ENCODE data around the gene WBP1. TPM values are rescaled to one million over a fixed set of nuclear protein-coding genes. Genes with fewer than 3 reads are reported as not detected.

Gene WBP1
- total and polyA plus RNA-seq, 10 of the 15 experiments (the other 5 are each of a cell fraction or from before 2014, with no cell fraction given) = 4.2 to 76.8 (median 43.8) TPM

DNA sequence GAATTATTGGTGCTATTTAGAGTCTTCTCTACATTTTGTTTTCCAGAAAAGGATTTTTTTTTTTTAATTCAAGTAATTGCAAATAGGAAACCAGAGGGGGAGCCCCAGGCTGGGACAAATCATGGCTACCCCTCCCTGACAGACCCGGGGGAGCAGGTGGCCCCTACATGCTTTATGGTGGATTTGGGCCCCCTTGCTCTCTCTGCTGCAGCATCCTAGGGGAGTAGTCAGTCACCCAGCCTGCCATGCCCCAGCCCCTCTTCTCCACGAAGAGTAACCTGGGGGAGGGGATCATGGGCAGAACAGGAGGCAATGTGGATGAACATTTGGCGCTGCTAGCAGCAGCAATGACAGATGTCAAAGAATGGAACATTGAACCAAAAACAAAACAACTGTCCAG lies 41.5 kb upstream of the WBP1 start:
- no peak for TF ChIP-seq EZH2 (IDR thresholded peaks at IDR 0.05; ENCODE audit: borderline replicate concordance, control insufficient read depth, low read depth, low read length)
- TF ChIP-seq RAD21 (IDR thresholded peaks at IDR 0.05; ENCODE audit: insufficient read depth, low read depth, low read length) = 0 out of 2 replicates have a peak, but pooled peaks have one; percentile 34
- DNase-seq (ENCODE audit: low read depth, low spot score) (no peak), FAIRE-seq (no peak), ATAC-seq (no peak)
- no peaks in the 10 kb centered on the region for H3K27me3 ChIP-seq (replicated peaks in 1 of 2; ENCODE audit: control insufficient read depth in 2 of 2, insufficient read depth in 2 of 2, low read length in 1 of 2)
- H3K4me2 ChIP-seq (ENCODE audit: control insufficient read depth, insufficient read depth) = no peak overlapping the region
- intact Hi-C loops (cut with micrococcal nuclease; ENCODE audit: unreplicated experiment) (no loop called here), in situ Hi-C loops (cut with MboI) (no loop called here)
- ChIA-PET SMC1A (ENCODE audit: uncharacterized antibody, unreplicated experiment) (interaction anchor here (0.6 kb wide), 1 partner anchor 57 kb away, joined by 3 read pairs; no protein-coding TSS in a partner anchor), POLR2A (no interaction called here), RAD21 (ENCODE audit: unreplicated experiment) (no interaction called here), CTCF (interaction anchor here (1.0 kb wide), 1 partner anchor 39 kb away, joined by 3 read pairs; the partner anchor contains the start of gene INO80B)
- H3K79me2 ChIP-seq (ENCODE audit: control insufficient read depth, insufficient read depth, low read length) = peaks cover under 1% of the 10 kb centered on the region
- H3K36me3 ChIP-seq (ENCODE audit: control insufficient read depth in 2 of 2, insufficient read depth in 2 of 2, low read length in 1 of 2) = no peaks in the 10 kb centered on the region
- BruUV-seq (replicated peaks) = no TSS peak
- WGBS (ENCODE audit: insufficient coverage, insufficient replicate concordance, low lambda C conversion rate, missing lambda C conversion rate) = 48% methylated on average over 3 of the region's 3 CpGs
- no peak overlapping the region for H3K4me3 ChIP-seq
- peaks cover 46% of the 10 kb centered on the region for H3K4me1 ChIP-seq (ENCODE audit: control insufficient read depth, insufficient read depth, low read length)
- no peaks in the 10 kb centered on the region for H4K20me1 ChIP-seq (ENCODE audit: control insufficient read depth, insufficient read depth)
- H3K9ac ChIP-seq (ENCODE audit: control insufficient read depth, insufficient read depth, low read length) = no peak overlapping the region
- no peak overlapping the region for H3K27ac ChIP-seq (ENCODE audit: control insufficient read depth, insufficient read depth)
- no peak overlapping the region for H2AFZ ChIP-seq (ENCODE audit: control insufficient read depth, low read depth, low read length)
- H3K9me3 ChIP-seq (replicated peaks; ENCODE audit: control insufficient read depth, insufficient read depth, low read length) = no peaks in the 10 kb centered on the region

- no peaks in the 10 kb centered on the region for H4K20me1 ChIP-seq (ENCODE audit: control insufficient read depth, insufficient read depth)
- peaks cover 5% of the 10 kb centered on the region for H3K79me2 ChIP-seq (ENCODE audit: control insufficient read depth, insufficient read depth, low read length)
- no peak overlapping the region for H3K9ac ChIP-seq (ENCODE audit: control insufficient read depth, insufficient read depth, low read length)
- no peak overlapping the region for H3K4me3 ChIP-seq
- intact Hi-C loops (cut with micrococcal nuclease; ENCODE audit: unreplicated experiment) (no loop called here), in situ Hi-C loops (cut with MboI) (no loop called here)
- FAIRE-seq (no peak), DNase-seq (ENCODE audit: low read depth, low spot score) (no peak), ATAC-seq (no peak)
- no peak overlapping the region for H2AFZ ChIP-seq (ENCODE audit: control insufficient read depth, low read depth, low read length)
- ChIA-PET POLR2A (no interaction called here), SMC1A (ENCODE audit: uncharacterized antibody, unreplicated experiment) (interaction anchor here (0.6 kb wide), 1 partner anchor 57 kb away, joined by 3 read pairs; no protein-coding TSS in a partner anchor), CTCF (no interaction called here), RAD21 (ENCODE audit: unreplicated experiment) (no interaction called here)
- no TSS peak for BruUV-seq (replicated peaks)
- no peak overlapping the region for H3K4me2 ChIP-seq (ENCODE audit: control insufficient read depth, insufficient read depth)
- no peaks in the 10 kb centered on the region for H3K36me3 ChIP-seq (ENCODE audit: control insufficient read depth in 2 of 2, insufficient read depth in 2 of 2, low read length in 1 of 2)
- peaks cover 46% of the 10 kb centered on the region for H3K4me1 ChIP-seq (ENCODE audit: control insufficient read depth, insufficient read depth, low read length)
- no peaks in the 10 kb centered on the region for H3K9me3 ChIP-seq (replicated peaks; ENCODE audit: control insufficient read depth, insufficient read depth, low read length)
- 57% methylated on average over 3 of the region's 3 CpGs for WGBS (ENCODE audit: insufficient coverage, insufficient replicate concordance, low lambda C conversion rate, missing lambda C conversion rate)
- no peak overlapping the region for H3K27ac ChIP-seq (ENCODE audit: control insufficient read depth, insufficient read depth)
- no peaks in the 10 kb centered on the region for H3K27me3 ChIP-seq (replicated peaks in 1 of 2; ENCODE audit: control insufficient read depth in 2 of 2, insufficient read depth in 2 of 2, low read length in 1 of 2)
- TF ChIP-seq FOS (IDR thresholded peaks at IDR 0.05; ENCODE audit: borderline replicate concordance, extremely low read depth, insufficient read length) (no peak), CREM (IDR thresholded peaks at IDR 0.05; ENCODE audit: low read depth) (no peak), YBX1 (IDR thresholded peaks at IDR 0.05) (no peak), PAX8 (IDR thresholded peaks at IDR 0.05) (no peak), TCF12 (IDR thresholded peaks at IDR 0.05; ENCODE audit: low read depth, low read length) (no peak), CBX3 (IDR thresholded peaks at IDR 0.05; ENCODE audit: borderline replicate concordance, low read depth) (no peak), CHD4 (IDR thresholded peaks at IDR 0.05) (no peak), POU2F2 (IDR thresholded peaks at IDR 0.05; ENCODE audit: borderline replicate concordance, low read depth, low read length) (no peak), SIX5 (IDR thresholded peaks at IDR 0.05; ENCODE audit: low read depth, low read length, severe bottlenecking) (no peak), ZNF592 (IDR thresholded peaks at IDR 0.05) (no peak), ZBED1 (IDR thresholded peaks at IDR 0.05; ENCODE audit: borderline replicate concordance) (no peak), HDAC2 (IDR thresholded peaks at IDR 0.05) (no peak)
- TF ChIP-seq, protein P1, sequence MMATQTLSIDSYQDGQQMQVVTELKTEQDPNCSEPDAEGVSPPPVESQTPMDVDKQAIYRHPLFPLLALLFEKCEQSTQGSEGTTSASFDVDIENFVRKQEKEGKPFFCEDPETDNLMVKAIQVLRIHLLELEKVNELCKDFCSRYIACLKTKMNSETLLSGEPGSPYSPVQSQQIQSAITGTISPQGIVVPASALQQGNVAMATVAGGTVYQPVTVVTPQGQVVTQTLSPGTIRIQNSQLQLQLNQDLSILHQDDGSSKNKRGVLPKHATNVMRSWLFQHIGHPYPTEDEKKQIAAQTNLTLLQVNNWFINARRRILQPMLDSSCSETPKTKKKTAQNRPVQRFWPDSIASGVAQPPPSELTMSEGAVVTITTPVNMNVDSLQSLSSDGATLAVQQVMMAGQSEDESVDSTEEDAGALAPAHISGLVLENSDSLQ (IDR thresholded peaks at IDR 0.05) = no peak
Observed at GRCh38 chr2:74417197-74417596, 41.0 kb upstream of the WBP1 start.
